ENCODE data around the gene CACNA1G.
A peak's percentile ranks its signal among the peaks of the same experiment; 100 is the strongest.

The CACNA1G gene

DNA sequence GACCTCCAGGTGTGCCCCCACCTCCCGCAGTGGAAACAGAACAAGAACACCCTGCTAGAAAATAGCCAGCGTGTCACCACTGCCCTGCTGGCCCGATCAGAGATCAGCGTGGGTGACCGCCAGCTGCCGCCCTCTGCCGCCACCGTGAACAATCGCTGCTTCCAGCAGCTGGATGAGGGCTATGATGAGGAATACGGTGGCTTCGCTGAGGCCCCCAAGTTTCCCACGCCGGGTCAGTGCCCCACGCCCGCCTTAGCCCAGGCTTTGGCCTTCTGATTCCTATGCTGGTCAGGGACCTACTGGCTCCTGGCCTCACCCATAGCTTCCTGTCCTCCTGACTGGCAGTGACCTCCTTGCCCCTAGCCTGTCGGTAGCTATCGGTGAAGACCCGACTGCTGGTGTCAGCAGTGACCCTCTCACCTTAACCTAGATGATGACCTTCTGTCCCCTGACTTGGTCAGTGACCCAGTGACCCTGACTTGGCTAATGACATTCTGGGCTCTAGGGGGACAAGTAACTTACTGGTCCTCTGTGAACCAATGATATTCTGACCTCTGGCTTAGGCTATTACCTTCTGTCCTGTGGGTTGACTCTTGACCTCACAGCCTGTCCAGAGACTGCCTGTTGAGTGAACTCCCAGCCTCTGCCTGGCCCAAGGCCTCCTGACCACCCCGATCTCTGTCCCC, 11.1 kb upstream of the CACNA1G start:
- DNase-seq, result no peak

DNA sequence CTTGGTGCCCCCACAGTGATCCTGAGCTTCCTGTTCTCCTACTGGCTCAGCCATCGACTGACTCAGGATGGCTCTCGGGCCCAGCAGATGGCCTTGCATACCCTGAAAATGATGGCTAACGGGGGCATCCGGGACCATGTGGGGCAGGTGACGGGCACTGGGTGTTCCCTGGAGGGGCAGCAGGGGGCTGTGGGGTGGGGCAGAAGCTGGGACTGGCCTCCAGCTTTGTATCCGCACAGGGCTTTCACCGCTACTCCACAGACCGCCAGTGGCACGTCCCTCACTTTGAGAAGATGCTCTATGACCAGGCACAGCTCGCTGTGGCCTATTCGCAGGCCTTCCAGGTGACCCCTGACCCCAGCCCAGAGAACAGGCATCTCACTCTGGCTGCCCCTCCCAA, 10.5 kb upstream of the CACNA1G start:
- DNase-seq, result no peak

DNA sequence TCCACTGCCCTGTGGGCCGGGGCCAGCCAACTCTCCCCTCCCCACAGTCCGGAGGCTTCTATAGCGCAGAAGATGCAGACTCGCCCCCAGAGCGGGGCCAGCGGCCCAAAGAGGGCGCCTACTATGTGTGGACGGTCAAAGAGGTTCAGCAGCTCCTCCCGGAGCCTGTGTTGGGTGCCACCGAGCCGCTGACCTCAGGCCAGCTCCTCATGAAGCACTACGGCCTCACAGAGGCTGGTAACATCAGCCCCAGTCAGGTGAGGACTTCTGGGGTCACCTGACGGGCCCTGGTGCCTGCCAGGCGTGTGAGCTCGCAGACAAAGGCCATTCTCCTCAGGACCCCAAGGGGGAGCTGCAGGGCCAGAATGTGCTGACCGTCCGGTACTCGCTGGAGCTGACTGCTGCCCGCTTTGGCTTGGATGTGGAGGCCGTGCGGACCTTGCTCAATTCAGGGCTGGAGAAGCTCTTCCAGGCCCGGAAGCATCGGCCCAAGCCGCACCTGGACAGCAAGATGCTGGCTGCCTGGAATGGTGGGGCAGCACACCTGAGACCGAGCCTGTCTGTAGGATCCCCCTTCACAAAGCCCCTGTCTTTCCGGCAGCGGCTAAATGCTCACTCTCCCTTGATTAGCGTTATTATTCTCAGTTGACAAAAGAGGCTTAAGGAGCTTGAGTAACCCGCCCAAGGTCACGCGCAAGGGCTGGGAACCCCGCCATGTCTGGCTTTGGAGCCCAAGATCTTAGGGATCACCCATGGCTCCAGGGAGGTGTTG, 9.7 kb upstream of the CACNA1G start:
- peak; percentile 49 for DNase-seq

DNA sequence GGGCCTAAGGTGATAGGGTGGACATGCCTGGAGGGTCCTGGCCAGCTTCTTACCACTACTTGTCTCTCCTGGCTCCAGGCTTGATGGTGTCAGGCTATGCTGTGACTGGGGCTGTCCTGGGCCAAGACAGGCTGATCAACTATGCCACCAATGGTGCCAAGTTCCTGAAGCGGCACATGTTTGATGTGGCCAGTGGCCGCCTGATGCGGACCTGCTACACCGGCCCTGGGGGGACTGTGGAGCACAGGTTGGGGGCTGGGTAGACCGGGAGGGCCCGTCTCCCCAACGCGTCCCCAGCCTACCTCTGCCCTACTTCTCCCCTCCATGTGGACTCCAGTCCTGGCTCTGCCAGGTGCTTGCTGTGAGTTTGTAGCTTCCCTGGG, 9.1 kb upstream of the CACNA1G start:
- DNase-seq, result no peak

DNA sequence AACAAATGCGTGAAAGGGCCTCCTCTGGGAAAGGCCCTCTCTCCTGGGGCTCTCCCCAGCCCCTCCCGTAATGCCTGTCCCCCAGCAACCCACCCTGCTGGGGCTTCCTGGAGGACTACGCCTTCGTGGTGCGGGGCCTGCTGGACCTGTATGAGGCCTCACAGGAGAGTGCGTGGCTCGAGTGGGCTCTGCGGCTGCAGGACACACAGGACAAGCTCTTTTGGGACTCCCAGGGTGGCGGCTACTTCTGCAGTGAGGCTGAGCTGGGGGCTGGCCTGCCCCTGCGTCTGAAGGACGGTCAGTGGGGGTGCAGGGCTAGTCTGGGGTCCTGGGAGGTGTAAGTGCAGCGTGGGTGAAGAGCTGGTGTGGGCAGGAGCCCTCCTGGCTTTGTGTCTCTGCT, 8.6 kb upstream of the CACNA1G start:
- no peak for DNase-seq

DNA sequence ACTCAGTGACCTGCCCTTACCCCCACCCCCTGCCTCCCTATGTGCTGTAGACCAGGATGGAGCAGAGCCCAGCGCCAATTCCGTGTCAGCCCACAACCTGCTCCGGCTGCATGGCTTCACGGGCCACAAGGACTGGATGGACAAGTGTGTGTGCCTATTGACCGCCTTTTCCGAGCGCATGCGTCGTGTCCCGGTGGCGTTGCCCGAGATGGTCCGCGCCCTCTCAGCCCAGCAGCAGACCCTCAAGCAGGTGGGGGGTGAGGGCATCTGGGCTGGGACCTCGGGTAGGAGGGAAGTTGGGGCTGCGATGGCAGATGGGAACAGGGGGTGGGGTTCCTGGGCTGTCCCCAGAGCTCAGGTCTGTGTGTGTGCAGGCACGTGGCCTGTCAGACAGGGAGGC, 6.3 kb upstream of the CACNA1G start:
- no peak for DNase-seq

DNA sequence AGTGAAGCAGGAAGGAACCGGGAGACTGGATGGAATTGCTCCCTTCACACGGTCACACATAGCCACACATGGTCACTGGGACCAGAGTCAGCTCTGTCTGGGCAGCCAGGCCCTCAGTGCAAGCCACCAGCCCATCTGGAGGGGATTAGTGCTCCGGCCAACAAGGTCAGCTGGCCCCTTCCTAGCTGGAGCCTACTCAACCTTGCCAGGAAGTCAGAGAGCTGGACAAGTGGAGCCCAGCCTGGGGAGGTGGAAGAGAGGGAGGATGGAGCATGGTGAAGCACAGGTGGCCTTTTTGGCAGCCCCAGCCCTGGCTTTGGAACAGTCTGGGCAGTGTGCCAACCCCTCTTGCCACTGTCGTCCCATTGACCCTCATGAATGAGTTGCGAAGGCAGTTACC, 3.7 kb upstream of the CACNA1G start:
- DNase-seq, result no peak

DNA sequence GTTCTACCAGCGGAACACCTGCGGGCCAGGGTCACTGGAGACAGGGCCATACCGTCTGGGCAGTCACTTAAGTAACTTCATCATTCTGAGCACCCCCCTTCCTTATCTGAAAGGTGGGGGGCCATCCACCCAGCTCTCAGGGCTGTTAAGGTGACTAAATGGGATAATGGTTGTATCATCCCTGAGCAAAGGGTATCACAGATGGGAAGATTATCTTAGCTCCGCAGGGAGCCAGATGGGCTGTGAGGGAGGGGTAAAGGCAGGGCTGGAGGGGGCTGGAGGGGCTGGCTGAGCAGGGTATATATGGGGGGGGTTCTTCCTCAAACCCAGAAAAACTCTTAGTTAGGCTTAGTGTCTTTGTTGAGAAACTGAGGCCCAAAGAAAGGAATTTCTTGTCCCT, 2.9 kb upstream of the CACNA1G start:
- DNase-seq, result no peak

DNA sequence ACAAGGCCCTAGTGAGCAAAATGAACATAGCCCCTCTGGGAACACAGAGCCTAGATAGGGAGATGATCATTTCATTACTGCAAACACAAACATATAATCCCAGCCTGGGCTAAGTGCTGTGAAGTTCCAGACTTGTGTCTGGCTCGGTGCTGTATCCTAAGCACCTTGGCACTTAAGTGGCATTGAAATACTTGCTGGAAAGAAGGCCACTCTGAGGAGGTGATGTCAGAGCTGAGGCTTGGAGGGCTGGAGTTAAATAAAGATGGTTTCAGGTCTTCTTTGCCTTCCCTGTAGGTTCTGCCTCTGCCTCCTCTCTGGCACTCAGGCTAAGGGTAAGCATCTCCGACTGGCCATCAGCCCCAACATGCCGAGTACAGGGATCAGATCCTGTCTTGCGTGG, 2.4 kb upstream of the CACNA1G start:
- no peak for DNase-seq

DNA sequence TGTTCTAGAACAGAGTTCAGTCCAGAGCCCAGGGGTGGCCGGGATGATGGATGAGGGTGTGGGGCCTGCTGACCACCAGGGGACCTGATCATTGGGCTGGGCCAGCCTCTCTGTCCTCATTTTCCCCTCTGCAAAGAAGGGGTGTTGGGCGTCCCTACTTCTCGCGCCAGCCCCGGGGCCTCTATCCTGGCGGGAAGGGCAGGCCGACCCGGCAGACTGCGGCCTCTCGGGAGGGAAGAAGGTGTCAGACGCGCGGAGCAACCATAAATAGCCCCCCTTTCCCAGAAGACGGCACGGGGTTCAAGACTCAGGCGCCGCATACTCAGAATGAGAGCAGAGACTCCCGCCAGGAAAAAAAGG, 2.0 kb upstream of the CACNA1G start:
- DNase-seq, result no peak

DNA sequence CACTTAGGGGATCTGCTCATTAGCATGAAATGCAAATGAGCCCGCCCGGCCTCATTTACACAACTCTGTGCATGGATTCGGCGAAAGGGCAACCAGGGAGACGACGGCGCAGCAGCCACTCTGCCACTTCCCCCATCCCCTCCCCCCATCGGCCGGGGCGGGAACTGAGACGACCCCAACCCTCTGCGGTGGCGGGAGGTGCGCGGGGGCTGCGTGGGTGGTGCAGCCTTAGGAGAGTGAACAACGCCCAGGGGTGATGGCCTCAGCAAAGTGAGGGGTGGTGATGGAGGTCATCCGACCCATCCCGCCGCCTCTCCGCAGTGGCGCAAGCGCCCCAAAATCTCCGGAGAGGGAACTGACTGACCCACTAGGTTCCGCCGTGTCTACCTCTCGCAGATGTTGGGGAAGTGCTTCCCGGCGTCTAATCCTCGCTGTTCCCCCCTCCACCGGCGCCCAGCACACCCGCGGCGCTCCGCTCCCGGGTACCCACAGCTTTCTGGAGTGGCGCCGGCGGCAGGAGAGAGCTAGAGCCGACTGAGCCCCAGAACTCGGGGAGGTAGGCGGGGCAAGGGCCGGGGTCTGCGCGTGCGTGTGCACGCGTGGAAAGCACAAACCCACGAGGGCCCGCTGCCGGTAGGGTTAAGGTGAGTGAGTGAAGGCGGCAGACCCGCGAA, 1.4 kb upstream of the CACNA1G start:
- DNase-seq, result no peak

DNA sequence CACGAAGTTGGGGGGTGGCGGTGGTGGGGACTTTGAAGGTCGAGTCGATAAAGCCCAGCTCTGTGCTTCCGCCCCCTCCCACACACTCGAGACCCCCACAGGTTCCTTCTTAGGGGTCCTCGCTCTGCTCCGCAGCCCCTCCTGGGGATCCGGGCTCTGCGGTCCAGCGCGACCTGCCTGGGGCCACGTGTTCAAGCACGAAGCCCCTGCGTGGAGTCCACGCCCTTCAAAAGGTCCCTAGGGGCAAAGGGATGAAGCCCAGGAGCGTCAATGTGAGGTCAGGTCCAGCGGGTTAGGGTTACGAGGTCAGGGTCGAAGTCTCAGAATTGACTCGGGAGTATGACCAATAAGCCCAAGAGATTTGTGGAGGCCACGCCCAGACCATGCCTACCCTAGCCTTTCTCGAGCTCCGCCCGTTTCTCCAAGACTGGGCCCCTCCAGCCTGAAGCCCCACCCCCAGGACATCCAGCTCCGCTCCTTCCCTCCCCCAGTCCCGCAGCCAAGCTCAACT, 786 bp upstream of the CACNA1G start:
- DNase-seq, result peak; percentile 57

DNA sequence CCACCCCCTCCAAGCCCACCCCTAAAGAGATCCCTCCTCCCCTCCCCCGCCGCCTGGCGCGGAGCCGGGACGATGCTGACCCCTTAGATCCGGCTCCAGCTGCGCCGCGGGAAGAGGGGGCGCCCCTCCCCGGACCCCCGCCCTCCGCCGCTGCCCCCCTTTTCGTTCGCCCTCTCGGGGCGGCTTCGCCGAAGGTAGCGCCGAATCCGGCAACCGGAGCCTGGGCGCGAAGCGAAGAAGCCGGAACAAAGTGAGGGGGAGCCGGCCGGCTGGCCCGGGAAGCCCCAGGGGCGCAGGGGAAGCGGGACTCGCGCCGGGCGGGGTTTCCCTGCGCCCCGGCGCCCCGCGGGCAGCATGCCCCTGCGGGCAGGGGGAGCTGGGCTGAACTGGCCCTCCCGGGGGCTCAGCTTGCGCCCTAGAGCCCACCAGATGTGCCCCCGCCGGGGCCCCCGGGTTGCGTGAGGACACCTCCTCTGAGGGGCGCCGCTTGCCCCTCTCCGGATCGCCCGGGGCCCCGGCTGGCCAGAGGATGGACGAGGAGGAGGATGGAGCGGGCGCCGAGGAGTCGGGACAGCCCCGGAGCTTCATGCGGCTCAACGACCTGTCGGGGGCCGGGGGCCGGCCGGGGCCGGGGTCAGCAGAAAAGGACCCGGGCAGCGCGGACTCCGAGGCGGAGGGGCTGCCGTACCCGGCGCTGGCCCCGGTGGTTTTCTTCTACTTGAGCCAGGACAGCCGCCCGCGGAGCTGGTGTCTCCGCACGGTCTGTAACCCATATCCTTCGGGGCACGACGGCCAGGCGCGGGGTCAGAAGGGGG, 623 bp downstream of the CACNA1G start:
- no peak for DNase-seq

DNA sequence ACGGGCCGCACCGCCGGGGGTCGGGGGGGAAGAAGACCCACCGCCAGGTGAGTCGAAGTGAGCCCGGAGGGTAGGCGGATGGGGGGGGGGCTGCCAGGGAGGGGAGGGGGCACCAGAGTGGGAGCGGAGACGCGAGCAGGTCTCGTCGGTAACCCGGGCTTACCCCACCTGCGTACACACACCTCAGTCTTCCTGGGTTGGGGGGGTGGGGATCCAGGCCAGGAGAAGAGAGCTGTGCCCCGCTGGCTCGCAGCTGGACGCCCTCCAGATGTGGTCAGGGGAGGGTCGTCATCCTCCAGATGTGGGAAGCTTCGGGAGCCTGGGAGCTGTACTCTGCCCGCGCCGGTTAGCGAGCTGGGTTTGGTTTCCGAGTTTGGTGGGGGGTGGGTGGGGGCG, 1.2 kb downstream of the CACNA1G start:
- no peak for DNase-seq

DNA sequence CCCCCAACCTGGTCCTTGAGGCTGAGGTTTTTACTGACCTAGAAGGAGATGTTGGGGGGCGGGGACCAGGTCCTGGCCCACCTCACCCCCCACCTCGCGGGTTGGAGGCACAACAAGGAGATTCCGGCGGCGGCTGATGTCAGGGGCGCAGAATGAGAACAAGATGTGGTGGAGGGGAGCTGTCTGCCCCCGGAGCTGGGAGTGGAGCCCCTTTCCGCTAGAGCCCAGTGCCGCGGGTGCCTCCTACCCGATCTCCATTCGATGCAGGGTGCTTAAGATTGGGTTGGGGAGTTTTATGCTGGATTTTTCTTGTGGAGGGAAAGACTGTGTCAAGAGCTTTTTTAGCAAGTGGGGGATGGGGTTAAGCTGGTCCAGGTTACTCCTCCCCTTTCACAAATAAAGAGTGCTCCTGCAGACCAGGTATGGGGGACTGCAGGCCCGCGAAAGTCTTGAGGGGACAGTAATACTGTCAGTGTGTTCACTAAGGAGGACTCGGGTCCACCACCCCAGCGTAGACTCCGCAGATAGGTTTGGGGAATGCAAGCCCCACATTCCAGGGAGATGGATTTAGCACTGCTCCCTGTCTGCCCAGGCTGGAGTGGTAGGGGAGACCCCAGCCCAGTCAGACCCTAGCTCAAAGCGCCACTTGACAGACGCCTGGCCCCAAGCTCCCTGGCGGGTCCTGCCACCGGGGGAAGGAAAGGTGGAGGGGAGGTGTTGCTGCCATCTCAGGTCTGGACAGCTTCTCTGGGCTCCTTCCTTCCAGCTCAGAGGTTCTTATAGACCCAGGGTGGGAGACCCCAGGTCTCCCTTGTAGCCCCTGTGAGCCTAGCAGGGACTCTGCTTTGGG, 2.0 kb downstream of the CACNA1G start:
- no peak for DNase-seq

DNA sequence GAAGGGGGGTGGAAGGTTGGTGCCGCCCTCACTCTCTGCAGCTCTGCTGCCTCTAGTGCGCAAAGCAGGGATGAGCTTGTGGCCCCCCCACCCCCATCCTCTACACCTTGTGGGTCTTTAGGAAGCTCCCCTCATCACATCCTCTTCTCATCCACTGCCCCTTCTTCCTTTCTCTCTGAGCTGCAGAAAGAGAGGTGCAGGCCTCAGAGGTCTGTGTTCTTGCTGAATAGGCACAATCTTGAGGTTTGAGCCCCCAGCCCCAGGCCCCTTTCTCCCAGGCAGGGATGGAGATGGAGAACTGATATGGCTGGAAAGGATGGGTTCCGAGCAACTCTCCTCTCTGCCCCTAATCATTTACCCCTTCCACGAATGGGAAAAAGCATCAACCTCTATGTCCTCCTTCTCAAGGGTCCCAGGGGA, 2.6 kb downstream of the CACNA1G start:
- no peak for DNase-seq

DNA sequence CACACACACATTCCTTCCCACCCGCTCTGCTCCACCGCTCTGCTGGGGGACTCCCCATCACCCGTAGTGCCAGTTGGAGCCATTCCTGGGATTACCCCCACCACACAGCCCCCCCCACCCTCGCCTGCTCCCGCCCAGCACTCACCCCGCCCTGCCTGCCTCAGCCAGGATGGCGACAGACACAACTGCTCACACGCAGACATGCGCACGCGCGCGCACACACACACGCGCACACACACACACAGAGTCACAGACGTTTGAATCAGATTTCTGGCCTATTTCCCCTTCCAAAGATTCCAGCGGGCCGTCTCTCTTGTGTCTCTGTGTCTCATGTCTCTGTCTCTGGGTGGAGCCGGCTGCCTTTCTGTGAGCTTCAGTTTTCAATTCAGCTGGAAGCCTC, 4.4 kb downstream of the CACNA1G start:
- DNase-seq, result peak; percentile 16

DNA sequence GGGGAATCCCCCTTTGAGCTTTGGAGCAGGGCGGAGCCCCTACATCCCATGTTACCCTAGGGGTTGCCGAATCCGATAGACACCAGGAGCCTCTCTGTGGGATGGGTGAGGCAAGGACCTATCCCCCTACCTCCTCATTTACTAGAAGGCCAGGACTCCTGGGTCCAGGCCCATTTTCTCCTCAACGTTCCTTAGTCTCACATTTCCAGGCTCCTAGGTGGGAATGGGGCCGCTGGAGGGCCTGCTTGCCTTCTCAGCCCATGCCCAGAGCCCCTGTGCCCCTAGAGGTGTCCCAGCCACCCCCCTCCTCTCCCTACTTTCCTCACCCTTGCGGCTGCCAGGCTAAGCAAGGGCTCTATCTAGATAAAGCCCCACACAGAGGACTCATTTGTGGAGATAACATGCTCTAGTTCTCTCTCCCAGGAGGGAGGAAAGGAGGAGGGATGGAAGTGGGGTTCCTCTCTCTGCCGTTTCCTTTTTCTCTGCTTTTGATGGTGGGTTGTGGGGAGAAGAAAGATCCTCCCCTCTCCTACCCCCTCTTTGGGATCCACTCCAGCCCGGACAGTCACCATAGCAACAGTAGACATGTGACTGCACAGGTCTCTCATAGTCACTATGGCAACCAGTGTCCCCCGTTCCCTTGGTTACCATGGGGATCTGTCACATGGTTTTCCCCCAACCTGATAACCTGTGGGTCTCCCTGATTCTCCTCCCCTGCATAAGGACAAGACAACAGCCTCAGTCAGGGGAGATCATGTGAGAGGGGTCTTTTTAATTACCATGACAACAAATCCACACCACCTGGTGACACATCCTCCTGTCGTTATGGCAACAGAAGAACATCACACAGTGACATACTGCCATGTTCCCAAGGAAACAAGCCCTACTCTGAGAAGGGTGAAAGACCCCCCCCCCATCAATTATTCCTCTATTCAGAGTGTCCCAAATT, 5.2 kb downstream of the CACNA1G start:
- DNase-seq, result peak; percentile 20

DNA sequence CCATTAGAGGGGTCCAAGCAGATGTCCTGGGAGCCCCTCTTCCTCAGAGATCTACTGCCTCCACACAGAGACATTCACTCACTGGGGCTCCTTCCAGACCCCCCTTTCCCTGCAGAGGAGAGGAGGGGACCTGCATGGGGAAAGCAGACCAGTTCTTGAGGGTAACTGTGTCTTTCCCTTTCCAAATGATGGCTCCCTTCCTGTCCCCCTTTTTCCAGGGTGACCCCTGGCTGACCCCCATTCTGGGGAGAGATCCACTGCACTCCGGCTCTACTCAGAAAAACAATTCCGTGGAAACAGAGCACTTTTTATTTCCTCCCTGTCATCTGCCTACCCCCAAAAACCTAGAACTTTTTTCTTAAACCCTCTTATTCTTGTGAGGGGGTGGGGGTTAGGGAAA, 6.4 kb downstream of the CACNA1G start:
- DNase-seq, result no peak

DNA sequence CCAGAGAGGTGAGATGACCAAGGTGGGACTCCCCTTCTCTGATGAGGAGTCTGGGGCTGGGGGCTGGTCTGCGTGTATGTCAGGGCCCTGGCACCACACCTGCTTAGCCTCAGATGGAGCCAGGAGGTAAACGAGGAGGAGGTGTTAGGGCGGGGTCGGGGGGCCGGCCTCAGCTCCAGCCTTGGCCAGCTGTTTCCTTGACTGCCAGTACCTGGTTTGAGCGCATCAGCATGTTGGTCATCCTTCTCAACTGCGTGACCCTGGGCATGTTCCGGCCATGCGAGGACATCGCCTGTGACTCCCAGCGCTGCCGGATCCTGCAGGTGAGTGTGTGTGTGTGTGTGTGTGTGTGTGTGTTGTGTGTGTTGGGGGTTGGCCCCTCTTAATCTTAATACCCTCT, 8.1 kb downstream of the CACNA1G start:
- DNase-seq, result no peak

DNA sequence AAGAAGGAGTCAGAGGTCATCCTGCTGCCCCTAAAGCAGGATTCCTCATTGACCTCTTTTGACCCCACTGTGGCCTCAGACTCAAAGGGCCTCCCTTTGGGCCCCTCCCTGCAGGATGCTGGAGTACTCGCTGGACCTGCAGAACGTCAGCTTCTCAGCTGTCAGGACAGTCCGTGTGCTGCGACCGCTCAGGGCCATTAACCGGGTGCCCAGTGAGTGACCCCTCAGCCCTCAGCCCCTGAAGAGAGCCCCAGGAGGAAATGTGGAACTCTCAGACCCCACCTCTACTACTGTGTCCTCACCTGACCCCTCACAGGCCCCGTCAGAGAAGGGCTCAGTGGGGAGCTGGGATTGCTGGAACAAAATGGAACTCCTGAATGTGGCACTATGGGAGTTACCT, 9.1 kb downstream of the CACNA1G start:
- DNase-seq, result no peak
